ENCODE data around the gene OXER1. TPM values are rescaled to one million over a fixed set of nuclear protein-coding genes. Genes with fewer than 3 reads are reported as not detected.

Gene OXER1
- total RNA-seq, 2 donors from 2014 or later, result 3.5 to 6.5 TPM

DNA sequence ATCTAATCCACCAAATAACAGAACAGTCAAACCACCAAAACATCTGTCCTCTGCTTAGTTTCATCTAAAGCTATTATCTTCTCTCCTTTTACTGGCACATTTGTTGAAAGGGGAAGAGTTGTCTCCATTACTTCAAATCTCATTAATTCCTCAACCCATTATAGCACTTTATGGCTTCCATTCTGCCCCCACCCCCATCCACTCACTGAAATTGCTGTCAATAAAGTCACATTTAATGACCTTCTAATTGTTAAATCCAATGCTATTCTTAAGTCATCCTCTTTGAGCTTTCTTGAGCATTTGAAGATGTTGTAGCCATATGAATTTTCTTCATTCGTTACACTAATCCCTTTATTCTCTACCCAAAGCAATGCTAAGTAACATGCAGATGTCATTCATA is 5.2 kb downstream of the OXER1 start:
- Mint-ChIP-seq H3K27ac (no peak overlapping the region), H3K9me3 (no peaks in the 10 kb centered on the region), H3K27me3 (ENCODE audit: insufficient read depth) (no peaks in the 10 kb centered on the region), H3K36me3 (ENCODE audit: low read depth) (peaks cover 23% of the 10 kb centered on the region), H3K4me3 (no peak overlapping the region), H3K4me1 (peaks cover 6% of the 10 kb centered on the region)
- Histone ChIP-seq H3K4me1 (ENCODE audit: control insufficient read depth, insufficient read depth, low read length) (no peaks in the 10 kb centered on the region), H3K4me3 (ENCODE audit: low read length) (no peak overlapping the region), H3K27me3 (ENCODE audit: control insufficient read depth, insufficient read depth, low read length, poor library complexity, severe bottlenecking) (no peaks in the 10 kb centered on the region), H3K9ac (ENCODE audit: extremely low read depth, low read length, poor library complexity, severe bottlenecking) (no peak overlapping the region), H3K9me3 (ENCODE audit: control insufficient read depth, low read length) (no peaks in the 10 kb centered on the region), H3K27ac (ENCODE audit: low read depth, low read length) (no peak overlapping the region), H3K36me3 (ENCODE audit: control insufficient read depth, insufficient read depth, low read length) (no peaks in the 10 kb centered on the region)
- TF ChIP-seq, protein P1, sequence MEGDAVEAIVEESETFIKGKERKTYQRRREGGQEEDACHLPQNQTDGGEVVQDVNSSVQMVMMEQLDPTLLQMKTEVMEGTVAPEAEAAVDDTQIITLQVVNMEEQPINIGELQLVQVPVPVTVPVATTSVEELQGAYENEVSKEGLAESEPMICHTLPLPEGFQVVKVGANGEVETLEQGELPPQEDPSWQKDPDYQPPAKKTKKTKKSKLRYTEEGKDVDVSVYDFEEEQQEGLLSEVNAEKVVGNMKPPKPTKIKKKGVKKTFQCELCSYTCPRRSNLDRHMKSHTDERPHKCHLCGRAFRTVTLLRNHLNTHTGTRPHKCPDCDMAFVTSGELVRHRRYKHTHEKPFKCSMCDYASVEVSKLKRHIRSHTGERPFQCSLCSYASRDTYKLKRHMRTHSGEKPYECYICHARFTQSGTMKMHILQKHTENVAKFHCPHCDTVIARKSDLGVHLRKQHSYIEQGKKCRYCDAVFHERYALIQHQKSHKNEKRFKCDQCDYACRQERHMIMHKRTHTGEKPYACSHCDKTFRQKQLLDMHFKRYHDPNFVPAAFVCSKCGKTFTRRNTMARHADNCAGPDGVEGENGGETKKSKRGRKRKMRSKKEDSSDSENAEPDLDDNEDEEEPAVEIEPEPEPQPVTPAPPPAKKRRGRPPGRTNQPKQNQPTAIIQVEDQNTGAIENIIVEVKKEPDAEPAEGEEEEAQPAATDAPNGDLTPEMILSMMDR (conservative IDR thresholded peaks at IDR 0.05), result no peak
- no peak for DNase-seq
- WGBS, 2 experiments (ENCODE audit: insufficient coverage in 1 of 2, insufficient read length in 1 of 2), result 82 to 83% methylated on average over 1 of the region's 1 CpG

- Mint-ChIP-seq H3K9me3 (no peaks in the 10 kb centered on the region), H3K27ac (no peak overlapping the region), H3K36me3 (ENCODE audit: low read depth) (peaks cover 18% of the 10 kb centered on the region), H3K4me1 (peaks cover 6% of the 10 kb centered on the region), H3K4me3 (no peak overlapping the region), H3K27me3 (ENCODE audit: insufficient read depth) (no peaks in the 10 kb centered on the region)
- Histone ChIP-seq H3K4me1 (ENCODE audit: control insufficient read depth, insufficient read depth, low read length) (no peaks in the 10 kb centered on the region), H3K9ac (ENCODE audit: extremely low read depth, low read length, poor library complexity, severe bottlenecking) (no peak overlapping the region), H3K27me3 (ENCODE audit: control insufficient read depth, insufficient read depth, low read length, poor library complexity, severe bottlenecking) (no peaks in the 10 kb centered on the region), H3K27ac (ENCODE audit: low read depth, low read length) (no peak overlapping the region), H3K9me3 (ENCODE audit: control insufficient read depth, low read length) (no peaks in the 10 kb centered on the region), H3K36me3 (ENCODE audit: control insufficient read depth, insufficient read depth, low read length) (peaks cover 3% of the 10 kb centered on the region), H3K4me3 (ENCODE audit: low read length) (no peak overlapping the region)
- WGBS, 2 experiments (ENCODE audit: insufficient coverage in 1 of 2, insufficient read length in 1 of 2), result 87 to 100% methylated on average over 2 to 4 of the region's 4 CpGs
- DNase-seq, result no peak
- TF ChIP-seq, protein P1 (conservative IDR thresholded peaks at IDR 0.05), result no peak
These were observed 5.8 kb downstream of the OXER1 start for GRCh38 chr2:42757981-42758740.

DNA sequence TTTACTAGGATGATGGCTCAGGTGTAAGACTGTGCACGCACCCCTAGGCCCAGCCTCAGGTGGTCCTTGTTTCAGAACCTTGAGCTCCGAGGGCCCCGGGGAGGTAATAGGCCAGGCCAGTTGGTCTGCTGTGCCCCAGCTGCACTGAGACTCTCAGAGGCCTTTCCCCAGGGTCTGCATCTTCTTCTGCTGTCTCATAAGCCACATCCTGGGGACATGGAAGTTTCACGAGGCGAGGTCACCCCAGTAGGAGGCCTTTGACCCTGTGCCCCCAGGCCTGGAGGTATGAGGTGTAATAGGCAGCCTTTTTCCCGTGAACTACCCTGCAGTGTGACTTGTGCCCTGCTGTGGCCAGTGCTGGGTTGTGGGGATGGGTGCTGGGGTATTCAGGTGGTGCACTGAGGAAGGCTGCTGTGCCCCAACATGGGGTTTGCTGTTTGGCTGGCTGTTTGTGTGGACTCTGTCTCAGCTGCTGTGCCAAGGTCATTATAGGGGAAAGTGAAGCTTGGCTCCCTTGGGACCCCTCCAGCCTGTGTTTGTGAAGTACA is 6.9 kb downstream of the OXER1 start:
- H3K36me3 ChIP-seq (ENCODE audit: control insufficient read depth, insufficient read depth, low read length), result peaks cover 3% of the 10 kb centered on the region
- H3K4me3 Mint-ChIP-seq, result no peak overlapping the region
- 95 to 96% methylated on average over 5 to 6 of the region's 6 CpGs for WGBS, 2 experiments (ENCODE audit: insufficient coverage in 1 of 2, insufficient read length in 1 of 2)
- H3K9ac ChIP-seq (ENCODE audit: extremely low read depth, low read length, poor library complexity, severe bottlenecking), result no peak overlapping the region
- TF ChIP-seq, protein P1 (conservative IDR thresholded peaks at IDR 0.05), result no peak
- no peaks in the 10 kb centered on the region for H3K4me1 ChIP-seq (ENCODE audit: control insufficient read depth, insufficient read depth, low read length)
- no peaks in the 10 kb centered on the region for H3K27me3 Mint-ChIP-seq (ENCODE audit: insufficient read depth)
- no peaks in the 10 kb centered on the region for H3K9me3 ChIP-seq (ENCODE audit: control insufficient read depth, low read length)
- H3K9me3 Mint-ChIP-seq, result no peaks in the 10 kb centered on the region
- H3K4me1 Mint-ChIP-seq, result peaks cover 6% of the 10 kb centered on the region
- H3K27ac Mint-ChIP-seq, result no peak overlapping the region
- H3K36me3 Mint-ChIP-seq (ENCODE audit: low read depth), result peaks cover 14% of the 10 kb centered on the region
- H3K27ac ChIP-seq (ENCODE audit: low read depth, low read length), result no peak overlapping the region
- H3K4me3 ChIP-seq (ENCODE audit: low read length), result no peak overlapping the region
- no peak for DNase-seq
- no peaks in the 10 kb centered on the region for H3K27me3 ChIP-seq (ENCODE audit: control insufficient read depth, insufficient read depth, low read length, poor library complexity, severe bottlenecking)
